Measurements from ENCODE around the gene WDR90. TPM values are rescaled to one million over a fixed set of nuclear protein-coding genes. Genes with fewer than 3 reads are reported as not detected.
A peak's percentile ranks its signal among the peaks of the same experiment; 100 is the strongest.

The WDR90 gene
- total RNA-seq, 2 donors from 2014 or later: 15.8 to 111 TPM

GRCh38 chr16:680625-680945 lies 31.4 kb downstream of the WDR90 start:
- 0% methylated on average over 35 of the region's 38 CpGs; no CpG with 5 or more reads in 1 of the 2 donors for WGBS, 2 donors
- peak overlapping the region; percentile 86 to 95 (median 92) for H3K27ac ChIP-seq
- H3K4me1 ChIP-seq: peaks cover 59% of the 10 kb centered on the region

DNA sequence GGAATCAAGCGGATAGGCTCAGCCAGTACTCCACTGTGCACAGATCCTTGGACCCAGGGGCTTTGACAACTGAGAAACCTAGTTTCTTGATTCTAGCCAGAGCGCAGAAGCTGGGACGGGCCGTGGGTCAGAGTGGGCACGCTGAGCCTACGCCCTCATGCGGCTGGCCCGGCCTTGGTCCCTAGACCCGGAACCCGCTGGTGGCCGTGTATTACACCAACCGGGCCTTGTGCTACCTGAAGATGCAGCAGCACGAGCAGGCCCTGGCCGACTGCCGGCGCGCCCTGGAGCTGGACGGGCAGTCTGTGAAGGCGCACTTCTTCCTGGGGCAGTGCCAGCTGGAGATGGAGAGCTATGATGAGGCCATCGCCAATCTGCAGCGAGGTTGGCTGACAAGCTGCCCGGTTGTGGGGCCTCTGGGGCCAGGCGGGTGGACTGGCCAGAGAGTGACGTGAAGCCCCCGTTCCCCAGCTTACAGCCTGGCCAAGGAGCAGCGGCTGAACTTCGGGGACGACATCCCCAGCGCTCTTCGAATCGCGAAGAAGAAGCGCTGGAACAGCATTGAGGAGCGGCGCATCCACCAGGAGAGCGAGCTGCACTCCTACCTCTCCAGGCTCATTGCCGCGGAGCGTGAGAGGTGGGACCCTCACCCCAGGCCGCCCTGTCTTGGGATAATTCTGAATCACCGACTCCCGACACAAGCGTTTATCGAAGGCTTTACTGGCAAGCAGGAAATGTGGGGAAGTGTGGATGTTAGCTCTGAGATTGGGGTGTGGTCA lies 32.0 kb downstream of the WDR90 start:
- Histone ChIP-seq H3K9me3 (no peaks in the 10 kb centered on the region), H3K36me3 (replicated peaks in 1 of 2; ENCODE audit: insufficient read depth in 1 of 2, low read depth in 2 of 2) (peaks cover 7 to 12% of the 10 kb centered on the region in 2 donors), H3K4me1 (peaks cover 60% of the 10 kb centered on the region), H3K27ac (peak overlapping the region in 3 of 4 donors; percentile 86 to 95 (median 90)), H3K27me3 (no peaks in the 10 kb centered on the region), H3K4me3 (peak overlapping the region; percentile 0 to 29)
- WGBS, 2 donors: 38 to 81% methylated on average over 6 to 44 of the region's 44 CpGs
- ATAC-seq (no peak), DNase-seq (peak; percentile 58 to 64 (median 61))
- TF ChIP-seq POLR2A (IDR thresholded peaks at IDR 0.05): no peak
- TF ChIP-seq, protein P1, sequence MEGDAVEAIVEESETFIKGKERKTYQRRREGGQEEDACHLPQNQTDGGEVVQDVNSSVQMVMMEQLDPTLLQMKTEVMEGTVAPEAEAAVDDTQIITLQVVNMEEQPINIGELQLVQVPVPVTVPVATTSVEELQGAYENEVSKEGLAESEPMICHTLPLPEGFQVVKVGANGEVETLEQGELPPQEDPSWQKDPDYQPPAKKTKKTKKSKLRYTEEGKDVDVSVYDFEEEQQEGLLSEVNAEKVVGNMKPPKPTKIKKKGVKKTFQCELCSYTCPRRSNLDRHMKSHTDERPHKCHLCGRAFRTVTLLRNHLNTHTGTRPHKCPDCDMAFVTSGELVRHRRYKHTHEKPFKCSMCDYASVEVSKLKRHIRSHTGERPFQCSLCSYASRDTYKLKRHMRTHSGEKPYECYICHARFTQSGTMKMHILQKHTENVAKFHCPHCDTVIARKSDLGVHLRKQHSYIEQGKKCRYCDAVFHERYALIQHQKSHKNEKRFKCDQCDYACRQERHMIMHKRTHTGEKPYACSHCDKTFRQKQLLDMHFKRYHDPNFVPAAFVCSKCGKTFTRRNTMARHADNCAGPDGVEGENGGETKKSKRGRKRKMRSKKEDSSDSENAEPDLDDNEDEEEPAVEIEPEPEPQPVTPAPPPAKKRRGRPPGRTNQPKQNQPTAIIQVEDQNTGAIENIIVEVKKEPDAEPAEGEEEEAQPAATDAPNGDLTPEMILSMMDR (IDR thresholded peaks at IDR 0.05): no peak
- intact Hi-C loops (cut with DNase I): no loop called here

More at GRCh38 chr16:680625-680945, 31.4 kb downstream of the WDR90 start:
- intact Hi-C loops (cut with DNase I): no loop called here
- TF ChIP-seq, protein P1 (IDR thresholded peaks at IDR 0.05): no peak
- TF ChIP-seq POLR2A (IDR thresholded peaks at IDR 0.05): no peak
- no peak for ATAC-seq
- Histone ChIP-seq H3K4me3 (peak overlapping the region; percentile 0 to 29), H3K9me3 (no peaks in the 10 kb centered on the region), H3K36me3 (replicated peaks in 1 of 2; ENCODE audit: insufficient read depth in 1 of 2, low read depth in 2 of 2) (peaks cover 7 to 12% of the 10 kb centered on the region in 2 donors), H3K27me3 (no peaks in the 10 kb centered on the region)
- DNase-seq: no peak

DNA sequence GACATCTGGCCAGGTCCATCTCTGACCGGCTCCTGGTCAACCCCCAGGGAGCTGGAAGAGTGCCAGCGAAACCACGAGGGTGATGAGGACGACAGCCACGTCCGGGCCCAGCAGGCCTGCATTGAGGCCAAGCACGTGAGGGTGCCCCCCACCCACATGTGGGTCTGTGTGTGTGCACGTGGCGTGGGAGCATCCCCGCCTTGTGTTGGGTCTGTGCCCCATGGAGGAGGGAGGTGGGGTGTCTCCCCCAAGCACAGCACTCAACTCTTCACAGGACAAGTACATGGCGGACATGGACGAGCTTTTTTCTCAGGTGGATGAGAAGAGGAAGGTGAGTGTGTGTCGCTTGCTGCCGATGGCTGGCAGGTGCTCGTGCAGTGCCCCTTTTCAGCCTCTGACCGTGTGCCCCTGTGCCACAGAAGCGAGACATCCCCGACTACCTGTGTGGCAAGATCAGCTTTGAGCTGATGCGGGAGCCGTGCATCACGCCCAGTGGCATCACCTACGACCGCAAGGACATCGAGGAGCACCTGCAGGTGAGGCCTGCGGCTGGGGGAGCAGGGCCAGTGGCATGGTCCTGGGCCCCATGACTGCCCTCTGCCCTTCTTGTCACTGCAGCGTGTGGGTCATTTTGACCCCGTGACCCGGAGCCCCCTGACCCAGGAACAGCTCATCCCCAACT lies 32.7 kb downstream of the WDR90 start:
- TF ChIP-seq POLR2A (IDR thresholded peaks at IDR 0.05): no peak
- TF ChIP-seq, protein P1 (IDR thresholded peaks at IDR 0.05): no peak
- DNase-seq (peak in 1 of 4 donors; percentile 42), ATAC-seq (no peak)
- H3K9me3 ChIP-seq: no peaks in the 10 kb centered on the region
- intact Hi-C loops (cut with DNase I): no loop called here
- 59 to 72% methylated on average over 17 to 26 of the region's 28 CpGs for WGBS, 2 donors
- H3K27ac ChIP-seq: peak overlapping the region in 1 of 4 donors; percentile 95
- no peak overlapping the region for H3K4me3 ChIP-seq
- H3K4me1 ChIP-seq: peaks cover 63% of the 10 kb centered on the region
- peaks cover 7 to 12% of the 10 kb centered on the region in 2 donors for H3K36me3 ChIP-seq (replicated peaks in 1 of 2; ENCODE audit: insufficient read depth in 1 of 2, low read depth in 2 of 2)
- no peaks in the 10 kb centered on the region for H3K27me3 ChIP-seq

DNA sequence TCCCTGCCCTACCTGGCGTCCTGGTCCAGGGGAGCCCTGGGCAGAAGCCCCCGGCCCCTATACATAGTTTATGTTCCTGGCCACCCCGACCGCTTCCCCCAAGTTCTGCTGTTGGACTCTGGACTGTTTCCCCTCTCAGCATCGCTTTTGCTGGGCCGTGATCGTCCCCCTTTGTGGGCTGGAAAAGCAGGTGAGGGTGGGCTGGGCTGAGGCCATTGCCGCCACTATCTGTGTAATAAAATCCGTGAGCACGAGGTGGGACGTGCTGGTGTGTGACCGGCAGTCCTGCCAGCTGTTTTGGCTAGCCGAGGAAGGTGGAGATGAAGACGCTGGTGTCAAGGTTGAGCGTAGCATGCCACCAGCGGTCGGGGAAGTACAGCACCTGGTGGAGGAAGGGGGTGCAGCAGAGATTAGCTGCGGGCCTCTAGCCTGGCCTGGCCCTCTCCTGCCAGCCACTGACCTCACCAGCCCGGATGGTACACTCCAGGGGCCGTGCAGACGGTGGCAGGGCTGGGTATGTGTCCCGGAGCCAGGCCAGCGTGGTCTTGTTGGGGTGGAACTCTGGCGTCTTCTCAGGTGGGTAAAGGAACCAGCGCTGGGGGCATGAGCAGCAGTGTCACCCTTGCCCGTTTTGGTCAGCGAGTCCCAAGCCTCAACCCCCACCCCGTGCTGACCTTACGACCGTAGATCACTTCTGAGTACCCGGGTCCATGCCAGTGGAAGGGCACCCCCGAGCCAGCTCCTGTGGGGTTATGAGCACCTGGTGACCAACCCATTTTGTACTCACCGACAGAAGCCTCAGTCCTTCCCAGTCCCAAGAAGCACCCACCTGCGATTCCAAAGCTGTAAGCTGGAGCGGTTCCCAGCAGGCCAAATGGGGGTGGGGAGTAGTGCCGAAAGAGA lies 33.6 kb downstream of the WDR90 start:
- ATAC-seq (no peak), DNase-seq (no peak)
- 56 to 74% methylated on average over 14 to 36 of the region's 36 CpGs for WGBS, 2 donors
- Histone ChIP-seq H3K36me3 (replicated peaks in 1 of 2; ENCODE audit: insufficient read depth in 1 of 2, low read depth in 2 of 2) (peaks cover 11 to 12% of the 10 kb centered on the region in 2 donors), H3K27ac (peak overlapping the region in 2 of 4 donors; percentile 88 to 89), H3K9me3 (no peaks in the 10 kb centered on the region), H3K27me3 (no peaks in the 10 kb centered on the region), H3K4me3 (no peak overlapping the region), H3K4me1 (peaks cover 63% of the 10 kb centered on the region)
- no peak for TF ChIP-seq POLR2A (IDR thresholded peaks at IDR 0.05)
- TF ChIP-seq, protein P1 (IDR thresholded peaks at IDR 0.05): no peak
- intact Hi-C loops (cut with DNase I): no loop called here

Data from body of pancreas (tissue), 4 donors.